NCI-H2196 treated with DMSO at 0.1 percent for 48 hours (cell line): ENCODE data around the gene CCDC85C.

Experiments used
- DNase-seq: peaks from one replicate; lab custom pipeline; 2025; ENCODE audit not compliant: unreplicated experiment; lab: John Stamatoyannopoulos, UW

The CCDC85C gene

DNA sequence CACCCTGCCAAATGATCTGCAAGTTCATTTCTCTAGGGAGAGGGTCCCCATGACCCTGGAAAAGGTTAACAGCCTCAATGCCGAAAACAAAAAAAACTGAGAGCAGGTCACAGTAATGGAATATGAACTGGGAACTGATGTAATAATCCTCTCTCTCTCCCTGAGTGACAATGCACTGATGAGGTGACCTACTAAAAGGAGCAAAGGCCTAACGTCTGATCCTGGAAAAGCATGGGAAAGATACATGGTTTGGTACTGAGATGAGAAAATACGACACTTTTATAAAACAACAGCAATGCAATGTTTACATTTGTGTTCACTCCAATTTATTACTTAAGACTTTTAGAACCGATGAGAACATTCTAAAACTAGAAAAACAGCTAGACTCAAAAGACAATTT is 151.0 kb downstream of the CCDC85C start:
- DNase-seq: no peak

DNA sequence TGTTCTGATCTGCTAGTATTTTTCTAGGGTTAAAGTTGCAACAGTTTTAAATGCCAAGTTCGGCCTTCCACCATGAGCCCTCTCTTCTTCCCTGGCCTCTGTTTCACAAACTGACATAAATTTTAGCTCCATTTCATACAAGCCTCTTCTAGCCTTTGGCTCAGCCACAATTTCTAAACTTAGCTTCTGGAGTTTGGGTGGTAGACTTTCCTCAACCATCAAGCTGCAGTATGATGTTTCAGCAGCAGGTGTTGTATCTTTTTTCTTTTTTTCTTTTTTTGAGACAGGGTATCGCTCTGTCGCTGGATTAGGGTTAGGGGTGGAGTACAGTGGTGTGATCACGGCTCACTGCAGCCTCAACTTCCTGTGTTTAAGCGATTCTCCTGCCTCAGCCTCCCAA is 152.8 kb downstream of the CCDC85C start:
- no peak for DNase-seq

DNA sequence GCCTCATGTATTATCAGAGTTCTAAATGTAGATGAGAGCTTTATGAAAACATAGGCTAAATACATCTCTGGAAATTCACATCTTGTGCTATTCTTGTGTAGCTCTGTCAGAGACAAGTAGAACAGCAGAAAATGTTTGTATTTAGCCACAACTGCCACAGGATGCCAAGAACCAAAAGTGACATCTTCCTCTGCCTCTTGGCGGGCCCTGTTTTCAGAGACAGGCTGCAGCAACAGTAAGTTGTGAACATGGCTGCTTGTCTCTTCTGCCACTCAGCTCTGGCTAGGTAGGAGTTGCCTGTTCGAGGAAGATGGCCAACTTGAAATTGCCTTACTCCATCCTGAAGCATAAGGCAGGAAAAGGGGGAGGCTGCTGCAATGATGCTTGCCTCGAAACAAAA is 153.7 kb downstream of the CCDC85C start:
- no peak for DNase-seq
